Sigmoid colon (tissue), 4 donors: ENCODE results near the gene PRKCB.

Experiments
- EP300 ChIP-seq, 4 donors: sonication (generic); formaldehyde crosslinking; IDR thresholded peaks; one replicate each; pipeline ENCODE4 v1.6.1; 2017; ENCODE audit warnings: antibody characterized with exemption in 4 of 4
- POLR2A ChIP-seq, 2 donors: fragments of 450-650 bp; IDR thresholded peaks; one replicate each; pipeline ENCODE4 v1.6.1; 2016; ENCODE audit warnings: antibody characterized with exemption in 2 of 2, mild to moderate bottlenecking in 2 of 2, moderate library complexity in 2 of 2
- TF ChIP-seq, protein P1 (sequence below), 4 experiments: fragments of 450-650 bp in 3 of 4; fragments of 200-600 bp in 1 of 4; IDR thresholded peaks; one replicate each; pipeline ENCODE4 v1.5.1; 2016 to 2019; ENCODE audit warnings: antibody characterized with exemption in 4 of 4, mild to moderate bottlenecking in 3 of 4, moderate library complexity in 2 of 4

GRCh38 chr16:23975293-23975692 lies 139.5 kb downstream of the PRKCB start:
- TF ChIP-seq, protein P1, sequence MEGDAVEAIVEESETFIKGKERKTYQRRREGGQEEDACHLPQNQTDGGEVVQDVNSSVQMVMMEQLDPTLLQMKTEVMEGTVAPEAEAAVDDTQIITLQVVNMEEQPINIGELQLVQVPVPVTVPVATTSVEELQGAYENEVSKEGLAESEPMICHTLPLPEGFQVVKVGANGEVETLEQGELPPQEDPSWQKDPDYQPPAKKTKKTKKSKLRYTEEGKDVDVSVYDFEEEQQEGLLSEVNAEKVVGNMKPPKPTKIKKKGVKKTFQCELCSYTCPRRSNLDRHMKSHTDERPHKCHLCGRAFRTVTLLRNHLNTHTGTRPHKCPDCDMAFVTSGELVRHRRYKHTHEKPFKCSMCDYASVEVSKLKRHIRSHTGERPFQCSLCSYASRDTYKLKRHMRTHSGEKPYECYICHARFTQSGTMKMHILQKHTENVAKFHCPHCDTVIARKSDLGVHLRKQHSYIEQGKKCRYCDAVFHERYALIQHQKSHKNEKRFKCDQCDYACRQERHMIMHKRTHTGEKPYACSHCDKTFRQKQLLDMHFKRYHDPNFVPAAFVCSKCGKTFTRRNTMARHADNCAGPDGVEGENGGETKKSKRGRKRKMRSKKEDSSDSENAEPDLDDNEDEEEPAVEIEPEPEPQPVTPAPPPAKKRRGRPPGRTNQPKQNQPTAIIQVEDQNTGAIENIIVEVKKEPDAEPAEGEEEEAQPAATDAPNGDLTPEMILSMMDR (IDR thresholded peaks at IDR 0.05), result no peak
- TF ChIP-seq POLR2A (IDR thresholded peaks at IDR 0.05), result no peak
- no peak for TF ChIP-seq EP300 (IDR thresholded peaks at IDR 0.05)
